Femur (tissue), 1 donor: ENCODE data around the gene FNDC3B.

Experiments used
- DNase-seq: peaks from one replicate; pipeline ENCODE4 v3.0.0-alpha.2; 2017

Gene FNDC3B

GRCh38 chr3:172154768-172155664 lies 115.6 kb downstream of the FNDC3B start:
- no peak for DNase-seq

- peak; percentile 58 for DNase-seq
Observed at GRCh38 chr3:172155897-172156585, 116.7 kb downstream of the FNDC3B start.

GRCh38 chr3:172156586-172156955 lies 117.2 kb downstream of the FNDC3B start:
- no peak for DNase-seq

GRCh38 chr3:172157564-172158258 lies 118.3 kb downstream of the FNDC3B start:
- DNase-seq: no peak

- no peak for DNase-seq
Observed at GRCh38 chr3:172158741-172159140, 119.4 kb downstream of the FNDC3B start.

- no peak for DNase-seq
Observed at GRCh38 chr3:172159376-172159775, 120.0 kb downstream of the FNDC3B start.

GRCh38 chr3:172159962-172160538 lies 120.7 kb downstream of the FNDC3B start:
- DNase-seq: peak; percentile 77

GRCh38 chr3:172161133-172161789 lies 121.9 kb downstream of the FNDC3B start:
- no peak for DNase-seq

GRCh38 chr3:172161959-172162358 lies 122.6 kb downstream of the FNDC3B start:
- no peak for DNase-seq

GRCh38 chr3:172163320-172163719 lies 123.9 kb downstream of the FNDC3B start:
- DNase-seq: no peak

GRCh38 chr3:172164620-172165362 lies 125.4 kb downstream of the FNDC3B start:
- DNase-seq: no peak

- no peak for DNase-seq
Observed at GRCh38 chr3:172166261-172166660, 126.9 kb downstream of the FNDC3B start.

- DNase-seq: no peak
Observed at GRCh38 chr3:172166890-172167289, 127.5 kb downstream of the FNDC3B start.

GRCh38 chr3:172167892-172168648 lies 128.7 kb downstream of the FNDC3B start:
- no peak for DNase-seq

- no peak for DNase-seq
Observed at GRCh38 chr3:172170073-172170709, 130.8 kb downstream of the FNDC3B start.

- no peak for DNase-seq
Observed at GRCh38 chr3:172170841-172171240, 131.5 kb downstream of the FNDC3B start.

- no peak for DNase-seq
Observed at GRCh38 chr3:172171396-172172075, 132.2 kb downstream of the FNDC3B start.

GRCh38 chr3:172173316-172174254 lies 134.2 kb downstream of the FNDC3B start:
- DNase-seq: no peak
